ENCODE data around the gene CALHM5.

DNA sequence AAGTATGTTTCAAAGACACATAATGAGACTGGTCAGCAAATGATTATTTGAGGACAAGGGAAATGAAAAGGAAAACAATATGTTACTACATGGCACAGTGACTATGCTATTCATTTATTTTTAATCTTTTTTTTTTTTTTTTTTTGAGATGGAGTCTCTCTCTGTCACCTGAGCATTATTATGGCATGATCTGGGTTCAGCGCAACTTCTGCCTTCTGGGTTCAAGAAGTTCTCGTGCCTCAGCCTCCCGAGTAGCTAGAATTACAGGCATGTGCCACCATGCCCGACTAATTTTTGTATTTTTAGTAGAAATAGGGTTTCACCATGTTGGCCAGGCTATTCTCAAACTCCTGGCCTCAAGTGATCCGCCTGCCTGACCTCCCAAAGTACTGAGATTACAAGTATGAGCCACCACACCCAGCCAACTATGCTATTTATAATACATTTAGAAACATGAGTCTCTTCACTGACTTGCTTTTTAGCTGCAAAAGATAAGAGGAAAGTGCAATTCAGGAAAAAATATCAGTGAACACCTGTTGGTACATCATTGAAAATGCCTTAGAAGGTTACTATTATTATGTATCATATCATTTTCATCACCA is 45.5 kb downstream of the CALHM5 start:
- no peak for TF ChIP-seq RARB (CRISPR knock-in tag; IDR thresholded peaks at IDR 0.05)
- TF ChIP-seq ZNF70 (CRISPR knock-in tag; IDR thresholded peaks at IDR 0.05), result no peak
- TF ChIP-seq ZFP3 (CRISPR knock-in tag; IDR thresholded peaks at IDR 0.05), result no peak
- TF ChIP-seq ISL1 (CRISPR knock-in tag; IDR thresholded peaks at IDR 0.05), result no peak
- TF ChIP-seq CSDC2 (CRISPR knock-in tag; IDR thresholded peaks at IDR 0.05), result no peak
- no peak for TF ChIP-seq ZFP30 (CRISPR knock-in tag; IDR thresholded peaks at IDR 0.05)
- TF ChIP-seq ARNTL (CRISPR knock-in tag; IDR thresholded peaks at IDR 0.05; ENCODE audit: borderline replicate concordance, low read depth), result no peak
- TF ChIP-seq, protein P1, sequence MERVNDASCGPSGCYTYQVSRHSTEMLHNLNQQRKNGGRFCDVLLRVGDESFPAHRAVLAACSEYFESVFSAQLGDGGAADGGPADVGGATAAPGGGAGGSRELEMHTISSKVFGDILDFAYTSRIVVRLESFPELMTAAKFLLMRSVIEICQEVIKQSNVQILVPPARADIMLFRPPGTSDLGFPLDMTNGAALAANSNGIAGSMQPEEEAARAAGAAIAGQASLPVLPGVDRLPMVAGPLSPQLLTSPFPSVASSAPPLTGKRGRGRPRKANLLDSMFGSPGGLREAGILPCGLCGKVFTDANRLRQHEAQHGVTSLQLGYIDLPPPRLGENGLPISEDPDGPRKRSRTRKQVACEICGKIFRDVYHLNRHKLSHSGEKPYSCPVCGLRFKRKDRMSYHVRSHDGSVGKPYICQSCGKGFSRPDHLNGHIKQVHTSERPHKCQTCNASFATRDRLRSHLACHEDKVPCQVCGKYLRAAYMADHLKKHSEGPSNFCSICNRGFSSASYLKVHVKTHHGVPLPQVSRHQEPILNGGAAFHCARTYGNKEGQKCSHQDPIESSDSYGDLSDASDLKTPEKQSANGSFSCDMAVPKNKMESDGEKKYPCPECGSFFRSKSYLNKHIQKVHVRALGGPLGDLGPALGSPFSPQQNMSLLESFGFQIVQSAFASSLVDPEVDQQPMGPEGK (CRISPR knock-in tag; IDR thresholded peaks at IDR 0.05; ENCODE audit: borderline replicate concordance), result no peak
- TF ChIP-seq, protein P2, sequence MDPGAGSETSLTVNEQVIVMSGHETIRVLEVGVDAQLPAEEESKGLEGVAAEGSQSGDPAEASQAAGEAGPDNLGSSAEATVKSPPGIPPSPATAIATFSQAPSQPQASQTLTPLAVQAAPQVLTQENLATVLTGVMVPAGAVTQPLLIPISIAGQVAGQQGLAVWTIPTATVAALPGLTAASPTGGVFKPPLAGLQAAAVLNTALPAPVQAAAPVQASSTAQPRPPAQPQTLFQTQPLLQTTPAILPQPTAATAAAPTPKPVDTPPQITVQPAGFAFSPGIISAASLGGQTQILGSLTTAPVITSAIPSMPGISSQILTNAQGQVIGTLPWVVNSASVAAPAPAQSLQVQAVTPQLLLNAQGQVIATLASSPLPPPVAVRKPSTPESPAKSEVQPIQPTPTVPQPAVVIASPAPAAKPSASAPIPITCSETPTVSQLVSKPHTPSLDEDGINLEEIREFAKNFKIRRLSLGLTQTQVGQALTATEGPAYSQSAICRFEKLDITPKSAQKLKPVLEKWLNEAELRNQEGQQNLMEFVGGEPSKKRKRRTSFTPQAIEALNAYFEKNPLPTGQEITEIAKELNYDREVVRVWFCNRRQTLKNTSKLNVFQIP (CRISPR knock-in tag; IDR thresholded peaks at IDR 0.05; ENCODE audit: borderline replicate concordance, low read depth), result no peak

Measured in SK-N-SH treated with all-trans-retinoic acid at 6 μM for 48 hours (cell line).